Liver (tissue), 9 donors: ENCODE data around the gene SERPINA7. TPM values are rescaled to one million over a fixed set of nuclear protein-coding genes. Genes with fewer than 3 reads are reported as not detected.
"Not testable (repeated sequence)": the region's sequence is repeated elsewhere in the genome, so short reads cannot be mapped to it uniquely, and the experiment has no call there.

ENCODE experiments used
- DNase-seq: peaks from one replicate; pipeline ENCODE4 v3.0.0-alpha.2; 2017; ENCODE audit warnings: low spot score
- H3K27ac ChIP-seq, 2 donors: one replicate each; pipeline ENCODE4 v1.7.0; 2013; ENCODE audit warnings: inconsistent platforms in 2 of 2, low read length in 2 of 2, control low read depth in 1 of 2, low read depth in 1 of 2, mild to moderate bottlenecking in 1 of 2
- H3K27me3 ChIP-seq, 4 donors: one replicate each; pipeline versions ENCODE4 v1.6.1 to v1.7.0; 2013; ENCODE audit warnings: low read length in 3 of 4, inconsistent platforms in 1 of 4, mild to moderate bottlenecking in 1 of 4, moderate library complexity in 1 of 4; ENCODE audit not compliant: control insufficient read depth in 4 of 4, insufficient read depth in 4 of 4
- H3K36me3 ChIP-seq, 4 donors: one replicate each; pipeline versions ENCODE4 v1.6.1 to v1.7.0; 2013; ENCODE audit warnings: low read length in 3 of 4, mild to moderate bottlenecking in 3 of 4, low read depth in 1 of 4, moderate library complexity in 1 of 4; ENCODE audit not compliant: control insufficient read depth in 4 of 4, insufficient read depth in 3 of 4
- H3K4me1 ChIP-seq, 4 donors: one replicate each; pipeline versions ENCODE4 v1.6.1 to v1.7.0; 2013; ENCODE audit warnings: low read length in 3 of 4, mild to moderate bottlenecking in 3 of 4, moderate library complexity in 1 of 4; ENCODE audit not compliant: control insufficient read depth in 4 of 4, insufficient read depth in 4 of 4
- H3K4me3 ChIP-seq, 3 donors: one replicate each; pipeline versions ENCODE4 v1.6.1 to v1.7.0; 2013; ENCODE audit warnings: low read length in 3 of 3, control low read depth in 1 of 3, low read depth in 1 of 3, mild to moderate bottlenecking in 1 of 3
- H3K9ac ChIP-seq, 2 donors: one replicate each; pipeline ENCODE4 v1.7.0; 2013; ENCODE audit warnings: low read length in 2 of 2, mild to moderate bottlenecking in 2 of 2, moderate library complexity in 2 of 2, control low read depth in 1 of 2, low read depth in 1 of 2
- H3K9me3 ChIP-seq, 4 donors: one replicate each; pipeline versions ENCODE4 v1.6.1 to v1.7.0; 2013; ENCODE audit warnings: low read length in 3 of 4; ENCODE audit not compliant: control insufficient read depth in 4 of 4
- ATF3 ChIP-seq: IDR thresholded peaks from 2 replicates; pipeline ENCODE4 v1.6.1; 2016; ENCODE audit warnings: antibody characterized with exemption
- CTCF ChIP-seq: fragments of 150-350 bp; IDR thresholded peaks from 2 replicates; pipeline ENCODE4 v1.5.1; 2017; ENCODE audit warnings: improper control_type of control experiment, low read depth, low read length; ENCODE audit not compliant: missing input control
- EGR1 ChIP-seq, 2 donors: IDR thresholded peaks; 2 replicates each; pipeline ENCODE4 v1.6.1; 2016 to 2018; ENCODE audit warnings: antibody characterized with exemption in 2 of 2, low read depth in 2 of 2
- FOXA1 ChIP-seq: IDR thresholded peaks from 2 replicates; pipeline ENCODE4 v1.6.1; 2016; ENCODE audit warnings: antibody characterized with exemption
- FOXA2 ChIP-seq: IDR thresholded peaks from 2 replicates; pipeline ENCODE4 v1.6.1; 2016; ENCODE audit warnings: antibody characterized with exemption
- GABPA ChIP-seq, 2 donors: IDR thresholded peaks in 1 of 2; conservative IDR thresholded peaks in 1 of 2; 2 replicates each; pipeline ENCODE4 v1.6.1; 2016; ENCODE audit warnings: antibody characterized with exemption in 2 of 2, mild to moderate bottlenecking in 1 of 2, moderate library complexity in 1 of 2
- HNF4A ChIP-seq, 2 donors: conservative IDR thresholded peaks; 2 replicates each; pipeline ENCODE4 v1.6.1; 2016; ENCODE audit warnings: antibody characterized with exemption in 2 of 2, mild to moderate bottlenecking in 2 of 2
- HNF4G ChIP-seq: IDR thresholded peaks from 2 replicates; pipeline ENCODE4 v1.6.1; 2016; ENCODE audit warnings: antibody characterized with exemption
- JUND ChIP-seq, 2 donors: IDR thresholded peaks; 2 replicates each; pipeline ENCODE4 v1.6.1; 2016; ENCODE audit warnings: antibody characterized with exemption in 2 of 2
- MAX ChIP-seq: IDR thresholded peaks from 2 replicates; pipeline ENCODE4 v1.6.1; 2016; ENCODE audit warnings: antibody characterized with exemption
- NR2F2 ChIP-seq: IDR thresholded peaks from 2 replicates; pipeline ENCODE4 v1.6.1; 2016; ENCODE audit warnings: antibody characterized with exemption
- RAD21 ChIP-seq, 2 donors: IDR thresholded peaks; 2 replicates each; pipeline ENCODE4 v1.6.1; 2016; ENCODE audit warnings: antibody characterized with exemption in 2 of 2, mild to moderate bottlenecking in 2 of 2
- REST ChIP-seq: IDR thresholded peaks from 2 replicates; pipeline ENCODE4 v1.6.1; 2016; ENCODE audit warnings: antibody characterized with exemption, mild to moderate bottlenecking
- RXRA ChIP-seq, 2 donors: IDR thresholded peaks; 2 replicates each; pipeline ENCODE4 v1.6.1; 2017 to 2018; ENCODE audit warnings: antibody characterized with exemption in 2 of 2, mild to moderate bottlenecking in 1 of 2
- SP1 ChIP-seq: IDR thresholded peaks from 2 replicates; pipeline ENCODE4 v1.6.1; 2018; ENCODE audit warnings: antibody characterized with exemption, mild to moderate bottlenecking
- TAF1 ChIP-seq: conservative IDR thresholded peaks from 2 replicates; pipeline ENCODE4 v1.6.1; 2016; ENCODE audit warnings: antibody characterized with exemption, mild to moderate bottlenecking
- YY1 ChIP-seq: IDR thresholded peaks from 2 replicates; pipeline ENCODE4 v1.6.1; 2016; ENCODE audit warnings: antibody characterized with exemption, mild to moderate bottlenecking
- ZBTB33 ChIP-seq: IDR thresholded peaks from 2 replicates; pipeline ENCODE4 v1.6.1; 2016; ENCODE audit warnings: antibody characterized with exemption
- whole genome bisulfite sequencing: extraction: QIAGEN DNeasy Blood & Tissue Kit; methylation state at CpG from one replicate; pipeline ENCODE4 v1.1.7; 2013; 5-methylcytosine and 5-hydroxymethylcytosine counted together
- polyA plus RNA-seq, 2 donors: library from polyadenylated mRNA; stranded (reverse) in 1 of 2; unstranded in 1 of 2; fragments of 200-250 nt in 1 of 2; fragments of >200 nt in 1 of 2; fragmentation: Nextera tagmentation in 1 of 2; extraction: Ambion mirVana in 1 of 2; gene quantifications; one replicate each; pipeline versions ENCODE4 v1.2.1 to v1.2.3, GENCODE V29; 2013 to 2015
- total RNA-seq, 2 donors: library from RNA; depleted of rRNA; stranded (reverse); fragments of >200 nt; gene quantifications; one replicate each; pipeline ENCODE4 v1.2.3, GENCODE V29; 2014
- donor health status: healthy.
- donor health status: healthy.
- donor health status: healthy.
- donor health status: healthy.
- donor health status: healthy.

SERPINA7 gene
- total and polyA plus RNA-seq, 4 donors = 158 to 325 (median 203) TPM

- H3K4me1 ChIP-seq = peaks cover 0 to 5% (median 2%) of the 10 kb centered on the region in 4 donors
- peak overlapping the region in 1 of 3 donors; percentile 11 for H3K4me3 ChIP-seq
- no peaks in the 10 kb centered on the region for H3K36me3 ChIP-seq
- 15% methylated on average over 2 of the region's 2 CpGs for whole genome bisulfite sequencing
- H3K9me3 ChIP-seq = no peaks in the 10 kb centered on the region
- H3K27me3 ChIP-seq = no peaks in the 10 kb centered on the region
- no peak for DNase-seq
- H3K27ac ChIP-seq = peak overlapping the region; percentile 30 to 46
- no peak overlapping the region for H3K9ac ChIP-seq
- TF ChIP-seq FOXA2 = peak; percentile 20
- no peak for TF ChIP-seq TAF1
- TF ChIP-seq RXRA (IDR thresholded peaks at IDR 0.05) = peak in 1 of 2 donors; percentile 29
- TF ChIP-seq REST = no peak
- no peak for TF ChIP-seq JUND (IDR thresholded peaks at IDR 0.05)
- TF ChIP-seq HNF4A (conservative IDR thresholded peaks at IDR 0.05) = peak; percentile 28 to 46
- peak in 1 of 2 donors; percentile 13 for TF ChIP-seq RAD21 (IDR thresholded peaks at IDR 0.05)
- TF ChIP-seq FOXA1 = no peak
- TF ChIP-seq MAX = no peak
- TF ChIP-seq ATF3 = no peak
- TF ChIP-seq NR2F2 = no peak
- TF ChIP-seq ZBTB33 = no peak
- no peak for TF ChIP-seq HNF4G
- TF ChIP-seq YY1 = peak; percentile 20
- no peak for TF ChIP-seq SP1
- no peak for TF ChIP-seq EGR1 (IDR thresholded peaks at IDR 0.05; ENCODE audit: low read depth in 2 of 2)
- TF ChIP-seq GABPA (IDR thresholded peaks at IDR 0.05 in 1 of 2, conservative IDR thresholded peaks at IDR 0.05 in 1 of 2) = no peak
- no peak for TF ChIP-seq CTCF
Measured at GRCh38 chrX:106005684-106006083, 32.8 kb downstream of the SERPINA7 start.

- peak overlapping the region; percentile 25 to 73 for H3K27ac ChIP-seq
- not testable (repeated sequence) for H3K9ac ChIP-seq, H3K4me1 ChIP-seq, H3K36me3 ChIP-seq, H3K4me3 ChIP-seq, H3K9me3 ChIP-seq, H3K27me3 ChIP-seq, DNase-seq
- WGBS = 64% methylated on average over 5 of the region's 5 CpGs
- TF ChIP-seq HNF4A (conservative IDR thresholded peaks at IDR 0.05) = peak in 1 of 2 donors; percentile 67
Measured at GRCh38 chrX:106000609-106001008, 37.9 kb downstream of the SERPINA7 start.
